Panc1 (cell line): ENCODE results near the gene ZNF48.

ENCODE experiments used
- CTCF ChIP-seq: fragments of 450-650 bp; IDR thresholded peaks from 2 replicates; pipeline ENCODE4 v1.5.1; 2017; ENCODE audit warnings: mild to moderate bottlenecking
- REST ChIP-seq, 2 experiments: IDR thresholded peaks; 2 replicates each; pipeline ENCODE4 v1.6.1; 2011 to 2012; ENCODE audit warnings: low read depth in 2 of 2, control low read depth in 1 of 2, low read length in 1 of 2, mild to moderate bottlenecking in 1 of 2, moderate library complexity in 1 of 2; ENCODE audit not compliant: insufficient read depth in 1 of 2

GRCh38 chr16:30355954-30356308 lies 39.3 kb upstream of the ZNF48 start:
- TF ChIP-seq CTCF (no peak), REST (IDR thresholded peaks at IDR 0.05; ENCODE audit: insufficient read depth in 1 of 2, low read depth in 2 of 2, low read length in 1 of 2) (no peak)
